Endothelial cell of umbilical vein (primary cell): Measurements from ENCODE around the gene WDR86. TPM values are rescaled to one million over a fixed set of nuclear protein-coding genes. Genes with fewer than 3 reads are reported as not detected.

Experiments
- BruUV-seq: library from RNA; stranded (reverse); fragments of 400-500 nt; replicated peaks from 2 replicates; lab custom pipeline; 2021; lab: Mats Ljungman, UMichigan
- CTCF ChIA-PET: fragments of 300-600, 350-600 bp; sonication (Branson Sonifier 250); formaldehyde crosslinking; loops from one replicate; lab custom pipeline; 2021; ENCODE audit warnings: antibody characterized with exemption, inconsistent platforms; lab: Charles Lee
- POLR2A ChIA-PET: fragments of 300-600, 350-600 bp; sonication (Branson Sonifier 250); formaldehyde crosslinking; loops from one replicate; lab custom pipeline; 2021; ENCODE audit warnings: antibody characterized with exemption, inconsistent platforms; lab: Charles Lee
- DNase-seq: peaks from one replicate; pipeline ENCODE4 v3.0.0-alpha.2; 2011; ENCODE audit warnings: low read depth, low spot score
- FAIRE-seq: peaks from 2 replicates; lab custom pipeline; 2011; peaks lifted over from hg19 to GRCh38; lab: Jason Lieb, UNC
- H2AFZ ChIP-seq: 2 replicates; pipeline ENCODE4 v1.6.0; 2012; ENCODE audit warnings: low read depth, low read length, control low read depth, inconsistent platforms
- H3K27ac ChIP-seq: 2 replicates; pipeline ENCODE4 v1.5.1; 2011; ENCODE audit warnings: low read depth, mild to moderate bottlenecking, control low read depth, low read length, moderate library complexity; ENCODE audit not compliant: insufficient read depth
- H3K27me3 ChIP-seq, 2 experiments: 2 replicates each; pipeline versions ENCODE4 v1.6.0 to v1.6.1; 2011; ENCODE audit warnings: low read length in 2 of 2, mixed read lengths in 1 of 2; ENCODE audit not compliant: control insufficient read depth in 2 of 2, insufficient read depth in 2 of 2
- H3K36me3 ChIP-seq, 2 experiments: 2 replicates in 1 of 2; 3 replicates in 1 of 2; pipeline ENCODE4 v1.5.1; 2011; ENCODE audit warnings: low read length in 2 of 2, mild to moderate bottlenecking in 1 of 2, moderate library complexity in 1 of 2; ENCODE audit not compliant: control insufficient read depth in 2 of 2, insufficient read depth in 2 of 2; ENCODE audit errors: extremely low read depth in 1 of 2
- H3K4me1 ChIP-seq: 3 replicates; pipeline ENCODE4 v1.5.1; 2011; ENCODE audit warnings: mild to moderate bottlenecking, low read length; ENCODE audit not compliant: control insufficient read depth, insufficient read depth; ENCODE audit errors: extremely low read depth
- H3K4me2 ChIP-seq: 2 replicates; pipeline ENCODE4 v1.6.1; 2011; ENCODE audit warnings: low read length, control low read depth, mixed read lengths; ENCODE audit not compliant: insufficient read depth
- H3K4me3 ChIP-seq, 3 experiments: fragments of 200-600 bp in 1 of 3; sonication (generic), shearing (Covaris generic) in 1 of 3; replicated peaks in 1 of 3; 2 replicates each; pipeline ENCODE4 v1.5.1; 2011 to 2016; ENCODE audit warnings: control low read depth in 3 of 3, low read length in 3 of 3, mild to moderate bottlenecking in 2 of 3, inconsistent platforms in 1 of 3, low read depth in 1 of 3, moderate library complexity in 1 of 3; ENCODE audit not compliant: insufficient read depth in 1 of 3
- H3K79me2 ChIP-seq: 2 replicates; pipeline ENCODE4 v1.6.0; 2012; ENCODE audit warnings: low read length, inconsistent platforms; ENCODE audit not compliant: control insufficient read depth, insufficient read depth
- H3K9ac ChIP-seq: replicated peaks from 2 replicates; pipeline ENCODE3; 2011; ENCODE audit warnings: low read length, control low read depth; ENCODE audit not compliant: insufficient read depth; ENCODE audit errors: extremely low read depth
- H3K9me1 ChIP-seq: replicated peaks from 3 replicates; pipeline ENCODE4 v1.6.0; 2011; ENCODE audit warnings: mild to moderate bottlenecking, low read length; ENCODE audit not compliant: control insufficient read depth, insufficient read depth; ENCODE audit errors: extremely low read depth
- H3K9me3 ChIP-seq: replicated peaks from 2 replicates; pipeline ENCODE4 v1.5.1; 2012; ENCODE audit warnings: low read length, inconsistent platforms; ENCODE audit not compliant: control insufficient read depth, insufficient read depth
- H4K20me1 ChIP-seq: replicated peaks from 2 replicates; pipeline ENCODE3; 2011; ENCODE audit warnings: mild to moderate bottlenecking, low read length; ENCODE audit not compliant: control insufficient read depth, insufficient read depth; ENCODE audit errors: extremely low read depth
- CTCF ChIP-seq, 2 donors: IDR thresholded peaks; 1 replicate in 1 of 2; 2 replicates in 1 of 2; pipeline ENCODE4 v1.5.1; 2011; ENCODE audit warnings: low read length in 2 of 2, mild to moderate bottlenecking in 2 of 2, moderate library complexity in 2 of 2, control low read depth in 1 of 2, inconsistent platforms in 1 of 2, low read depth in 1 of 2; ENCODE audit not compliant: insufficient read depth in 1 of 2; ENCODE audit errors: extremely low read depth in 1 of 2
- EZH2 ChIP-seq: IDR thresholded peaks from 2 replicates; pipeline ENCODE4 v1.6.1; 2012; ENCODE audit warnings: borderline replicate concordance, low read depth, mild to moderate bottlenecking, moderate library complexity, low read length, inconsistent platforms; ENCODE audit not compliant: severe bottlenecking
- FOS ChIP-seq: IDR thresholded peaks from 2 replicates; pipeline ENCODE4 v1.6.1; 2011; ENCODE audit warnings: mild to moderate bottlenecking, low read length, moderate library complexity, borderline replicate concordance; ENCODE audit not compliant: insufficient read depth
- GATA2 ChIP-seq: IDR thresholded peaks from 2 replicates; pipeline ENCODE4 v1.7.0; 2011; ENCODE audit warnings: low read depth, mild to moderate bottlenecking, moderate library complexity, mixed read lengths, low read length; ENCODE audit not compliant: insufficient read length, insufficient read depth
- JUN ChIP-seq: IDR thresholded peaks from 2 replicates; pipeline ENCODE4 v1.6.1; 2011; ENCODE audit warnings: borderline replicate concordance, low read depth; ENCODE audit not compliant: insufficient read length, insufficient read depth
- MAX ChIP-seq: IDR thresholded peaks from 2 replicates; pipeline ENCODE4 v1.6.1; 2011; ENCODE audit not compliant: insufficient read depth, insufficient read length
- MYC ChIP-seq: IDR thresholded peaks from one replicate; pipeline ENCODE4 v1.6.1; 2011; ENCODE audit warnings: mild to moderate bottlenecking, low read depth, low read length
- POLR2A ChIP-seq: IDR thresholded peaks from 2 replicates; pipeline ENCODE4 v1.6.1; 2012; ENCODE audit warnings: low read depth, mild to moderate bottlenecking, control low read depth, low read length
- POLR2AphosphoS5 ChIP-seq: IDR thresholded peaks from 2 replicates; pipeline ENCODE4 v1.6.1; 2012; ENCODE audit warnings: low read depth, mild to moderate bottlenecking, control low read depth, low read length, moderate library complexity; ENCODE audit not compliant: insufficient read depth
- dilution Hi-C: fragments of 300-500 bp; cut with MboI; formaldehyde crosslinking; loops from one replicate; pipeline ENCODE4 v1.15.0; 2019; ENCODE audit warnings: low sequenced_read_pairs; ENCODE audit not compliant: extremely low pct_ligation_motif_present
- intact Hi-C: fragments of 100-400 bp; cut with micrococcal nuclease; formaldehyde crosslinking; loops from one replicate; pipeline ENCODE4 v1.10.0; 2022
- polyA plus RNA-seq, 4 experiments: library from polyadenylated mRNA; depleted of rRNA in 3 of 4; stranded (reverse) in 3 of 4; unstranded in 1 of 4; fragments of >200 nt; gene quantifications; 2 replicates each; pipeline versions ENCODE4 v1.2.1 to v1.2.3, GENCODE V29; 2011 to 2012; ENCODE audit warnings: missing spikeins in 1 of 4
- total RNA-seq: library from RNA; stranded (reverse); gene quantifications from 2 replicates; pipeline ENCODE4 v1.2.3, GENCODE V29; 2021

The WDR86 gene
- total and polyA plus RNA-seq, 2 donors (not counting 3 experiments of a cell fraction or from before 2014, with no cell fraction given): not detected

- H3K4me1 ChIP-seq: no peaks in the 10 kb centered on the region
- no peaks in the 10 kb centered on the region for H3K9me1 ChIP-seq
- dilution Hi-C loops (no loop called here), intact Hi-C loops (no loop called here)
- H3K36me3 ChIP-seq: no peaks in the 10 kb centered on the region
- no peak for FAIRE-seq
- H3K9me3 ChIP-seq: no peaks in the 10 kb centered on the region
- H3K79me2 ChIP-seq: no peaks in the 10 kb centered on the region
- peaks cover 24 to 29% of the 10 kb centered on the region in 2 experiments for H3K27me3 ChIP-seq
- no peak overlapping the region for H3K4me3 ChIP-seq
- BruUV-seq: no TSS peak
- no peak overlapping the region for H3K4me2 ChIP-seq
- no peak for DNase-seq
- no peak overlapping the region for H2AFZ ChIP-seq
- POLR2A ChIA-PET: no interaction called here
- no peak overlapping the region for H3K27ac ChIP-seq
- no peak for TF ChIP-seq GATA2
- no peak for TF ChIP-seq FOS
- no peak for TF ChIP-seq MAX
- TF ChIP-seq POLR2AphosphoS5: no peak
- TF ChIP-seq MYC: no peak
- no peak for TF ChIP-seq POLR2A
- no peak for TF ChIP-seq EZH2
- TF ChIP-seq JUN: no peak
- TF ChIP-seq CTCF (IDR thresholded peaks at IDR 0.05; ENCODE audit: extremely low read depth in 1 of 2, insufficient read depth in 1 of 2, low read depth in 1 of 2, low read length in 2 of 2): no peak
- H3K9ac ChIP-seq: no peak overlapping the region
- H4K20me1 ChIP-seq: no peaks in the 10 kb centered on the region
- CTCF ChIA-PET: interaction anchor here (1.4 kb wide), 2 partner anchors 10 to 43 kb away, joined by 3 to 4 read pairs; no protein-coding TSS in a partner anchor
Observed at GRCh38 chr7:151406051-151406875, 3.6 kb downstream of the WDR86 start.
